Prostate gland (tissue), 2 donors: ENCODE data around the gene PCSK4.

ENCODE experiments used
- POLR2A ChIP-seq: fragments of 450-650 bp; IDR thresholded peaks from one replicate; pipeline ENCODE4 v1.6.1; 2016; ENCODE audit warnings: antibody characterized with exemption, mild to moderate bottlenecking
- TF ChIP-seq, protein P1 (sequence below), 4 experiments: fragments of 200-600 bp in 2 of 4; fragments of 450-650 bp in 2 of 4; sonication (generic) in 2 of 4; IDR thresholded peaks; 1 replicate in 3 of 4; 2 replicates in 1 of 4; pipeline ENCODE4 v1.5.1; 2016 to 2019; ENCODE audit warnings: antibody characterized with exemption in 4 of 4, mild to moderate bottlenecking in 2 of 4, moderate library complexity in 2 of 4

DNA sequence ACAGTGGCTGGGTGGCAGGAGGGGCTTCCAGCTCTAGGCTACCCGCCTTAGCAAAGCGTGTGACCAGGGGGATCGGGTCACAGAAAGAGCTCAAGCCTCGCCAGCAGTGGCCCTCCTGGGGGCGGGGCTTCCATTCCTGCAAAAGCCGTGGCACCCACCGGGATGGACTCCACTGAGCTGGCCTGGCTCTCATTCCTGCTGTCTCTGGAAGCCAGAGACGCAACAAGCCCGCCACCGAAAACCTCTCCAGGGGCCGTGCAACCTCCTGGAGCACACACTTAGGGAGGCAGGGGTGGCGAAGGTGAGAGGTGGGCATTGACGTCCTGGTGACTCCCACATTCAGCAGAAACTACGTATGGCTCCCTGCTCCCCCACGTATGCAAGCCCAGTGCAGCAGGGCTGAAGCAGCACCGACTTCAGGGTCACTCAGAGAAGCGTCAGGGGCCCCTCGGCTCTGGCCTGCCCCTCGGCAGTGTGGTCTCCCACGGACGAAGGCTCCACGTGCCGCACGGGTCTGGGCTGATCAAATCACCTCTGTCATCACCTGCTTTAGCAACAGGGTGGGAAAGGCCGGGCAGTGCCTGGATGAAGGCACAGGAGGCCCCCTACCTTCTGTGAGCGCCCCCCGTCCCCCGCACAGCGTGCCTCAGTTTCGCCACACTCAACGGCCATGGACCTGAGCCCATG, 14.3 kb downstream of the PCSK4 start:
- TF ChIP-seq, protein P1, sequence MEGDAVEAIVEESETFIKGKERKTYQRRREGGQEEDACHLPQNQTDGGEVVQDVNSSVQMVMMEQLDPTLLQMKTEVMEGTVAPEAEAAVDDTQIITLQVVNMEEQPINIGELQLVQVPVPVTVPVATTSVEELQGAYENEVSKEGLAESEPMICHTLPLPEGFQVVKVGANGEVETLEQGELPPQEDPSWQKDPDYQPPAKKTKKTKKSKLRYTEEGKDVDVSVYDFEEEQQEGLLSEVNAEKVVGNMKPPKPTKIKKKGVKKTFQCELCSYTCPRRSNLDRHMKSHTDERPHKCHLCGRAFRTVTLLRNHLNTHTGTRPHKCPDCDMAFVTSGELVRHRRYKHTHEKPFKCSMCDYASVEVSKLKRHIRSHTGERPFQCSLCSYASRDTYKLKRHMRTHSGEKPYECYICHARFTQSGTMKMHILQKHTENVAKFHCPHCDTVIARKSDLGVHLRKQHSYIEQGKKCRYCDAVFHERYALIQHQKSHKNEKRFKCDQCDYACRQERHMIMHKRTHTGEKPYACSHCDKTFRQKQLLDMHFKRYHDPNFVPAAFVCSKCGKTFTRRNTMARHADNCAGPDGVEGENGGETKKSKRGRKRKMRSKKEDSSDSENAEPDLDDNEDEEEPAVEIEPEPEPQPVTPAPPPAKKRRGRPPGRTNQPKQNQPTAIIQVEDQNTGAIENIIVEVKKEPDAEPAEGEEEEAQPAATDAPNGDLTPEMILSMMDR (IDR thresholded peaks at IDR 0.05), result no peak
- no peak for TF ChIP-seq POLR2A
